Neutrophil (primary cell): ENCODE results near the gene TRPM3.

Experiments
- H3K27ac ChIP-seq: fragments of 200-600 bp; sonication (generic); 2 replicates; pipeline ENCODE4 v1.5.1; 2016; ENCODE audit warnings: mild to moderate bottlenecking, moderate library complexity
- H3K27me3 ChIP-seq: fragments of 200-600 bp; sonication (generic); 2 replicates; pipeline ENCODE4 v1.6.0; 2016; ENCODE audit warnings: mild to moderate bottlenecking
- H3K36me3 ChIP-seq: fragments of 200-600 bp; sonication (generic); 2 replicates; pipeline ENCODE4 v1.5.1; 2017
- H3K4me1 ChIP-seq, 2 experiments: fragments of 200-600 bp in 1 of 2; sonication (generic) in 1 of 2; 1 replicate in 1 of 2; 2 replicates in 1 of 2; pipeline versions ENCODE4 v1.5.1 to v1.6.1; 2013 to 2016; ENCODE audit warnings: low read depth in 1 of 2, low read length in 1 of 2, mild to moderate bottlenecking in 1 of 2, moderate library complexity in 1 of 2; ENCODE audit not compliant: control insufficient read depth in 1 of 2, insufficient read depth in 1 of 2
- H3K4me3 ChIP-seq, 2 experiments: fragments of 200-600 bp in 1 of 2; sonication (generic) in 1 of 2; 1 replicate in 1 of 2; 2 replicates in 1 of 2; pipeline ENCODE4 v1.5.1; 2013 to 2016; ENCODE audit warnings: low read depth in 1 of 2, low read length in 1 of 2, mild to moderate bottlenecking in 1 of 2, moderate library complexity in 1 of 2
- H3K9me3 ChIP-seq: fragments of 200-600 bp; sonication (generic); 2 replicates; pipeline ENCODE4 v1.5.1; 2016
- TF ChIP-seq, protein P1 (sequence below): fragments of 200-600 bp; sonication (generic); IDR thresholded peaks from 2 replicates; pipeline ENCODE4 v1.5.1; 2016; ENCODE audit warnings: antibody characterized with exemption

The TRPM3 gene

DNA sequence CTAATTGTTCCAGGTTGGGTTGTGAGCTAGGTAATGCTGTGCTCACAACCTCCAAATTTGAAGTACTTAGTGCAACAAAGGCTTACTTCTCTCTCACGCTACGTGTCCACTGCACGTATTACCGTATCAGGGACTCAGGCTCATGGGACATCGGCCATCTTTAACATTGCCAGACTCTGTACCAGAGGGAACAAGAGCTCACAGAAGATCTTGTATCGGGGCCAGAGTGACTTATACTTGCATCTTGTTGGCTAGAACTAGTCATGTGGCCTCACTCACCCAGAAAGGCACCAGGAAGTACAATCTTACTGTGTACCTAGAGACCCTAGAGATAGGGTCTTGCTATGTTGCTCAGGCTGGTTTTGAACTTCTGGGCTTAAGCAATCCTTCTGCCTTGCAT is 625.9 kb downstream of the TRPM3 start:
- H3K27me3 ChIP-seq: peaks cover 7% of the 10 kb centered on the region
- TF ChIP-seq, protein P1, sequence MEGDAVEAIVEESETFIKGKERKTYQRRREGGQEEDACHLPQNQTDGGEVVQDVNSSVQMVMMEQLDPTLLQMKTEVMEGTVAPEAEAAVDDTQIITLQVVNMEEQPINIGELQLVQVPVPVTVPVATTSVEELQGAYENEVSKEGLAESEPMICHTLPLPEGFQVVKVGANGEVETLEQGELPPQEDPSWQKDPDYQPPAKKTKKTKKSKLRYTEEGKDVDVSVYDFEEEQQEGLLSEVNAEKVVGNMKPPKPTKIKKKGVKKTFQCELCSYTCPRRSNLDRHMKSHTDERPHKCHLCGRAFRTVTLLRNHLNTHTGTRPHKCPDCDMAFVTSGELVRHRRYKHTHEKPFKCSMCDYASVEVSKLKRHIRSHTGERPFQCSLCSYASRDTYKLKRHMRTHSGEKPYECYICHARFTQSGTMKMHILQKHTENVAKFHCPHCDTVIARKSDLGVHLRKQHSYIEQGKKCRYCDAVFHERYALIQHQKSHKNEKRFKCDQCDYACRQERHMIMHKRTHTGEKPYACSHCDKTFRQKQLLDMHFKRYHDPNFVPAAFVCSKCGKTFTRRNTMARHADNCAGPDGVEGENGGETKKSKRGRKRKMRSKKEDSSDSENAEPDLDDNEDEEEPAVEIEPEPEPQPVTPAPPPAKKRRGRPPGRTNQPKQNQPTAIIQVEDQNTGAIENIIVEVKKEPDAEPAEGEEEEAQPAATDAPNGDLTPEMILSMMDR: no peak
- no peaks in the 10 kb centered on the region for H3K4me1 ChIP-seq

DNA sequence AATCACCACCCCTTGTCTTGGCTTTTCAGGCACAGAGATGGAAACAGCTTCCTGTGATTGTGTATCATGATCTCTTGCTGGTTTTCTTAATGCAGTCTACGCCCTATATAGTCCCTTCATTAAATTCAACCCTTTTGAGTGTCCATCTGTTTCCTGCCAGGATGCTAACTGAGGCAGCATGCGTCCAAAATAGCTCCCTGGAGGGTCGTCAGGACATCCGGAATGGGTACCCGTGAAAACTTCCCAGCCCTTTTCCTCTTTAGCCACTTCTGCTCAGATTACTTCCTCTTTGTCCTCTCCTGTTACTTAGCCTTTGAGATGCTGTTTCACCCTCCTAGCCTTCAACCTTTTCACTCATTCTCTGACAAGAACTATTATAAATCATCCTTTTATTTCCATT is 627.2 kb downstream of the TRPM3 start:
- TF ChIP-seq, protein P1: no peak
- H3K27me3 ChIP-seq: peaks cover 7% of the 10 kb centered on the region
- no peak overlapping the region for H3K4me3 ChIP-seq
- no peaks in the 10 kb centered on the region for H3K4me1 ChIP-seq
- no peaks in the 10 kb centered on the region for H3K9me3 ChIP-seq
- H3K27ac ChIP-seq: no peak overlapping the region
- H3K36me3 ChIP-seq: no peaks in the 10 kb centered on the region

More for the DNA sequence above, 625.9 kb downstream of the TRPM3 start:
- Histone ChIP-seq H3K27ac (no peak overlapping the region), H3K4me3 (no peak overlapping the region), H3K36me3 (no peaks in the 10 kb centered on the region), H3K9me3 (no peaks in the 10 kb centered on the region)

DNA sequence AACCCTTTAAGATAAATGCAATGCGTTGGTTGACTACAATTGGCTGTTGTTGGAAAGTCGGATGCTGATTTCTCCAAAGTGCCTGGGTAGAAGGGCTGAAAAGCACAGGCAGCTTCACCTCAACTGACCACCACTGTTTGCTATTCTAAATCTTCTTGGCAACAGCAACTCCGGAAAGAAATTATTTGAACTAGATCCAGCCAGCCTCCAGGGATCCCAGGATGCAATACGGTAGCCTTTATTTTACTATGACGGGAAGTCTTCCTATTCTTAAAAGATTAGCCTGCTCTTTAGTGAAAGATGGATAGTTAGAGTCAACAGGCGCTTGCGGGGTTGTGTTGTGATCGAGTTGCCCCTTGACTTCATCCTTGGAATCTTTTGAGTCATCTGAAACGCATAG is 628.4 kb downstream of the TRPM3 start:
- no peak overlapping the region for H3K27ac ChIP-seq
- no peak overlapping the region for H3K4me3 ChIP-seq
- no peaks in the 10 kb centered on the region for H3K4me1 ChIP-seq
- H3K27me3 ChIP-seq: peaks cover 7% of the 10 kb centered on the region
- H3K9me3 ChIP-seq: no peaks in the 10 kb centered on the region
- no peaks in the 10 kb centered on the region for H3K36me3 ChIP-seq
- TF ChIP-seq, protein P1: no peak

DNA sequence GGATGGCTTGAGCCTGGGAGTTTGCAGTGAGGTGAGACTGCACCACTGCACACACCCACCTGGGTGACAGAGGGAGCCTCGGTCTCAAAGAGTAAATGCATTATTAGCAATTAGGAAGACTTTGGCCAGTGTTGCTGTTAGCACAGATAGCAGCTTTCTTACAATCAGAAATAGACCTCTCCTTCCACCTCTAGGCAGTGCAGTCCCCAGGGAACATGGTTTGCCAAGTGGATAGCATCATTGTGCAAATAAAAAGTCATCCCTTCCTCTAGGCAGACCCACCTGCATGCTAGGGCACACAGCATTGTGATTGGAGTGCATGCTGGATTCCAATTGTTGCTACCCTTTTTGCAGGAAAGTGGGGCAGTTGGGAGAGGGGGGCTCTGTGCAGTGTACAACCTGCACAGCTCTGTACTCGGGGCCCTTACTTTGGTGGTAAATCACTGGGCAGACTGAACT is 629.1 kb downstream of the TRPM3 start:
- TF ChIP-seq, protein P1: no peak
- H3K27ac ChIP-seq: no peak overlapping the region
- H3K9me3 ChIP-seq: no peaks in the 10 kb centered on the region
- H3K36me3 ChIP-seq: no peaks in the 10 kb centered on the region
- no peaks in the 10 kb centered on the region for H3K4me1 ChIP-seq
- H3K4me3 ChIP-seq: no peak overlapping the region
- H3K27me3 ChIP-seq: peaks cover 7% of the 10 kb centered on the region

DNA sequence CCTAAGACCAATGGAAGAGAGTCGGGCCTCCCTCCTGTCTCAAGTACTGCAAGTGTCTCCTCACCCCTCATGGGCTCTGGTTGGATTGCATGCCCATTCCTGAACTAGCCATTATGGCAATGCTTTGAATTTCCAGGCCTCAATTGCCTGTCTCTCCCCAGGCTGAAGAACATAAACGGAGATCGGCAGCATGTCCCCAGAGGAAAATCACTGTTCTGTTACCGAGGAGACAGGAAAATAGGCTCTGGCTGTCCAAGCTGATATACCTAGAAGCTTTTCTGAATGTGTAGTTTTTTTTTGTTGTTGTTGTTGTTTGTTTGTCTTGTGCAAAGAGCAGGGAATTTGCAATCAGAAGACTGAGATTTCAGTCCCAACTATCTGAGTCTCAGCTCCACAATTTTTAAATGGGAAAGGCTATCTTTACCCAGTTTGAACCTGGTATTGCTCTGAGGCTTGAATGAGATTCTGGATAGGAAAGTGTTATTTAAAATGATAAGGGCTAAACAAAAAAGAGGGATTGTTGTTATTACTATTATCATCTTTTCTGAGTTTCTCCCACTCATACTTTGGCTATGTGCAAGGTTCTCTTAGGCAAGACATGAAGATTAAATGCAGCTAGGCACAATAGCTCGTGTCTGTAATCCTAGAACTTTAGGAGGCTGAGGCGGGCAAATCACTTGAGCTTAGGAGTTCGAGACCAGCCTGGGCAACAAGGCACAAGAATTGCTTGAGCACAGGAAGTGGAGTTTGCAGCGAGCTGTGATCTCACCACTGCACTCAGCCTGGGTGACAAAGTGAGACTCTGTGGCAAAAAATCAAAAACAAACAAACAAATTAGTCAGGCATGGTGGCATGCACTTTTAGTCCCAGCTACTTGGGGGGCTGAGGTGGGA is 629.7 kb downstream of the TRPM3 start:
- H3K9me3 ChIP-seq: no peaks in the 10 kb centered on the region
- no peaks in the 10 kb centered on the region for H3K4me1 ChIP-seq
- H3K27ac ChIP-seq: no peak overlapping the region
- no peak overlapping the region for H3K4me3 ChIP-seq
- peaks cover 7% of the 10 kb centered on the region for H3K27me3 ChIP-seq
- no peaks in the 10 kb centered on the region for H3K36me3 ChIP-seq
- TF ChIP-seq, protein P1: no peak
